Nephron progenitor cell (in vitro differentiated cells): ENCODE data around the gene RARA.
A peak's percentile ranks its signal among the peaks of the same experiment; 100 is the strongest.

Source experiments
- DNase-seq: peaks from one replicate; pipeline ENCODE4 v3.0.0; 2021
- H3K27ac Mint-ChIP-seq: 2 replicates; pipeline ENCODE4 v1.8.0; 2021; ENCODE audit warnings: mild to moderate bottlenecking, moderate library complexity, mixed read lengths
- H3K27me3 Mint-ChIP-seq: 2 replicates; pipeline ENCODE4 v1.8.0; 2021; ENCODE audit warnings: mild to moderate bottlenecking, low read depth, mixed read lengths; ENCODE audit not compliant: poor library complexity
- H3K36me3 Mint-ChIP-seq: 2 replicates; pipeline ENCODE4 v1.8.0; 2021; ENCODE audit warnings: low read depth, mixed read lengths
- H3K4me1 Mint-ChIP-seq: 2 replicates; pipeline ENCODE4 v1.8.0; 2021; ENCODE audit warnings: mixed read lengths
- H3K4me3 Mint-ChIP-seq: 2 replicates; pipeline ENCODE4 v1.8.0; 2021; ENCODE audit warnings: mild to moderate bottlenecking, moderate library complexity, mixed read lengths
- H3K9me3 Mint-ChIP-seq: 2 replicates; pipeline ENCODE4 v1.8.0; 2021; ENCODE audit warnings: mild to moderate bottlenecking, moderate library complexity, mixed read lengths
- TF ChIP-seq, protein P1 (sequence below): fragments of 200-600 bp; sonication (generic); IDR thresholded peaks from 2 replicates; pipeline ENCODE4 v1.5.0; 2021; ENCODE audit warnings: antibody characterized with exemption

The RARA gene

GRCh38 chr17:40340327-40340726 lies 31.3 kb downstream of the RARA start:
- TF ChIP-seq, protein P1, sequence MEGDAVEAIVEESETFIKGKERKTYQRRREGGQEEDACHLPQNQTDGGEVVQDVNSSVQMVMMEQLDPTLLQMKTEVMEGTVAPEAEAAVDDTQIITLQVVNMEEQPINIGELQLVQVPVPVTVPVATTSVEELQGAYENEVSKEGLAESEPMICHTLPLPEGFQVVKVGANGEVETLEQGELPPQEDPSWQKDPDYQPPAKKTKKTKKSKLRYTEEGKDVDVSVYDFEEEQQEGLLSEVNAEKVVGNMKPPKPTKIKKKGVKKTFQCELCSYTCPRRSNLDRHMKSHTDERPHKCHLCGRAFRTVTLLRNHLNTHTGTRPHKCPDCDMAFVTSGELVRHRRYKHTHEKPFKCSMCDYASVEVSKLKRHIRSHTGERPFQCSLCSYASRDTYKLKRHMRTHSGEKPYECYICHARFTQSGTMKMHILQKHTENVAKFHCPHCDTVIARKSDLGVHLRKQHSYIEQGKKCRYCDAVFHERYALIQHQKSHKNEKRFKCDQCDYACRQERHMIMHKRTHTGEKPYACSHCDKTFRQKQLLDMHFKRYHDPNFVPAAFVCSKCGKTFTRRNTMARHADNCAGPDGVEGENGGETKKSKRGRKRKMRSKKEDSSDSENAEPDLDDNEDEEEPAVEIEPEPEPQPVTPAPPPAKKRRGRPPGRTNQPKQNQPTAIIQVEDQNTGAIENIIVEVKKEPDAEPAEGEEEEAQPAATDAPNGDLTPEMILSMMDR = no peak
- Mint-ChIP-seq H3K36me3 (no peaks in the 10 kb centered on the region), H3K27me3 (peaks cover 3% of the 10 kb centered on the region), H3K4me1 (peaks cover 73% of the 10 kb centered on the region), H3K4me3 (peak overlapping the region; percentile 95), H3K27ac (peak overlapping the region; percentile 25), H3K9me3 (no peaks in the 10 kb centered on the region)
- DNase-seq = no peak

DNA sequence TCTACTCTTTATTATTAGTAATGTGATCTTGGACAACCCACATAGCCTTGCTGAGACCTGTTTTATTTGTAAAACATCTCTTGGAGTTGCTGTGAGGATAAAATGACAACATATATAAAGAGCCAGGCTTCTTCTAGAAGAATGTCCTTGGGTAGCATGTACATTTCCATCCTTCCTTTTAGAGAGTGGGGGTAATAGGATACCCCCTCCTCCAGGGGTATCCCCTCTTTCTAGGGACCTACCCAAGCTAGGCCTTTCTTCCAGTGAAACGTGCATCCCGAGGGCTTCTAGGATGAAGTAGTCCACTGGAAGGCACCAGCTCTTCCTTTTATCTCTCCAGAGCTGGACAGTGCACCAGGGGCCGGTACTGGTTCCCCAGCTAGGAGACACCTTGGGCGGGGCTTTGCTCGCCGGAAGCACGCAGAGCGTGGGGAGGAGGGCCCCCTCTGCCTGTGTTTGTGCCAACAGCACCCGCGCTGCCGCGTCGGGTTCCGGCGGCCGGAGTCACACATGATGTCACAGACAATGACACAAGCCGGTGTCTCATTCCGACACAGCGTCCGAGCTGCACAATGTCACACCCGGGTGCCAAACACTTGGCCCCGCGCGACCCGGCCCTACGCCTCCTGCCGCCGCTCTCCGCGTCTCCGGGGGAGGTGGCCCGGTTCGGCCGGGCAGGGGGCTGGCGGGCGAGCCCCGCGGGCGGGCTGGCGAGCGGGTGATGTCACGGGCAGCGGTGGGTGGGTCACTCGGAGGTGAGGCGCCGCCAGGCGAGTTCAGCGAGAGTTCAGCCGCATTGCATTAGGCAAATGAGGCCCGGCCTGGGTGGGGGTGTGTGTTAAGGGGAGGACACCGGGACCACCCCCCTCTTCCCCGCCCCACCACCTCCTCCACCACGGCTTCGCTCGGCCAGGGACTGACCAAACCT lies 32.2 kb downstream of the RARA start:
- H3K4me3 Mint-ChIP-seq = peak overlapping the region; percentile 95
- H3K36me3 Mint-ChIP-seq = no peaks in the 10 kb centered on the region
- H3K9me3 Mint-ChIP-seq = no peaks in the 10 kb centered on the region
- DNase-seq = peak; percentile 90
- H3K27ac Mint-ChIP-seq = peak overlapping the region; percentile 99
- H3K27me3 Mint-ChIP-seq = peaks cover 3% of the 10 kb centered on the region
- H3K4me1 Mint-ChIP-seq = peaks cover 72% of the 10 kb centered on the region
- TF ChIP-seq, protein P1 = no peak

DNA sequence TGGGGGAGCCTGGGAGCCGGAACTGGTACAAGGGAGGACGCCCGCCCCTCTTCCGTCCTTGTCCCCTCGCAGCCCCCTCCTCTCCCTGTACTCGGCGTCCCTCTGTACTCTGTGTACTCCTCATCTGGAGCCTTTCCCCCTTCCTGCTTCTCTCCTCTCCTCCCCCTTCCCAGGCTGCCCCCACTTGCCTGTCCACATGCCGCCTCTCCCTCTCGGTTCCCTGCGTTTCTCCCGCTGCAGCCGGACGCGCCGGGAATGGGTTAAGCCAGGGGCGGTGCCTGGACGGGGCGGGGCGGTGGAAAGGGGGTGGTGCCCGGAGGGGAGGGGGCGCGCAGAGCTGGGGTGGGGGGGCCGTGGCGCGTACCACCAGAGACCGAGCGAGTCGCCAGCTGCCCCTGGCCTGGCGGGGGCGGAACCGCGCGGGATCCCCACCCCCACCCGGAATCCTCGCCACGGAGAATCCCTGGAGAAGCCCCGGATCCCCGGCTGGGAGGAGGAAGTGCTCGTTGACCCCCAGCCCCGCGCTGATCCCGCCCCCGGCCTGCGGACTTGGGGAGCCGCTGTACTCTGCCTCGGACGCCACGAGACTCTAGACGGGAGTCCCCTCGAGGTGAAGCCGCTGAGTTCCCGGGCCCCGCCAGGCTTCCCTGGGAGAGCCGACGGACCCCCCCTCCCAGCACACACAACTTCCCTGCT lies 33.0 kb downstream of the RARA start:
- Mint-ChIP-seq H3K4me3 (peak overlapping the region; percentile 95), H3K9me3 (no peaks in the 10 kb centered on the region), H3K27me3 (peaks cover 3% of the 10 kb centered on the region), H3K36me3 (no peaks in the 10 kb centered on the region), H3K27ac (peak overlapping the region; percentile 85), H3K4me1 (peaks cover 75% of the 10 kb centered on the region)
- DNase-seq = peak; percentile 91
- TF ChIP-seq, protein P1 = no peak

GRCh38 chr17:40342504-40343218 lies 33.7 kb downstream of the RARA start:
- peak overlapping the region; percentile 95 for H3K27ac Mint-ChIP-seq
- H3K27me3 Mint-ChIP-seq = peaks cover 3% of the 10 kb centered on the region
- TF ChIP-seq, protein P1 = no peak
- no peaks in the 10 kb centered on the region for H3K36me3 Mint-ChIP-seq
- H3K9me3 Mint-ChIP-seq = no peaks in the 10 kb centered on the region
- peak overlapping the region; percentile 95 for H3K4me3 Mint-ChIP-seq
- peaks cover 75% of the 10 kb centered on the region for H3K4me1 Mint-ChIP-seq
- DNase-seq = no peak

DNA sequence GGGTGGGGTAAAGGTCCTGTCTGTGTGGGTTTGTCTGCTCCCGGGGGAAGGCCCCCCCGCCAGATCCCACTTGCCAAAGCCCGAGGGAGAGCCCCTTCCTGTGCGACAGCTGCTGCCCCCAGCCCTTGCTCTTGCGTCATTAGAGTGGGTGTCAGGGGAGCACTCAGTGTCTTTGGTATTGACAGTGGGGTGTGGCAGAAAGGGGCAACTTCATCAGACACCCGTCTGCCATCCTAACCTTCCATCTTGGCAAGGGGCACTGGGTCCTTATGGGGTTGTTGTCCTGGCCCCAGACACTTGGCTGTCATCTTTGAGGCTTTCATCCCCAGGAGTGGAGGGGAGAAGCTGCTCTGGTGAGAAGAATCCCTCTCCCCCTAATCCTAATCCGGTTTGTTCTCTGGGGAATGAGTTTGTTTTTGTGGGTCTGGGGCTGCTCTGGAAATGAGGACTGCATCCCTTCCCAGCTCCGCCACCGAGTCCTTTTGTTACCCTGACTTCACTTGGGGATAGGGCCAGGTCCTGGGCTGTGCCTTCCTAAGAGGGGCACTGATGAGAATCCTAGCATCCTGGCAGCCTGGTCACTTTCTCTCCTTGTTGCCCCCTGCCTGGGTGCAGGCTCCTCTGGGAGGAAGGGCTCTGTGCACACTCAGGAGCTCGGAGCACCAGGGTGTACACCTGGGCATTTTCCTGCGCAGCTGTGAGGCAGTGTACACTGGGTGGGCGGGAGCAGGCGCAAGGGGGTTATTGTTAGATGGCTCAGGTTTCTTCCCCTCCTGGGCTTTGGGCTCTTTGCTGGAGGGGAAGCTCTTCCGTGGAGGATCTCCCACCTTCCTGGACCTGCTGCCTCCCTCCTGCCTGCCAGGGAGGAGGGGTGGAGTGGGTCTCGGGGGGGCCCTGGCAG lies 34.5 kb downstream of the RARA start:
- Mint-ChIP-seq H3K27ac (peak overlapping the region; percentile 95), H3K36me3 (no peaks in the 10 kb centered on the region), H3K27me3 (peaks cover 3% of the 10 kb centered on the region), H3K4me1 (peaks cover 77% of the 10 kb centered on the region), H3K4me3 (peak overlapping the region; percentile 95), H3K9me3 (no peaks in the 10 kb centered on the region)
- DNase-seq = peak; percentile 41
- TF ChIP-seq, protein P1 = no peak
